Caco-2 (cell line): ENCODE data around the gene PRR3. TPM values are rescaled to one million over a fixed set of nuclear protein-coding genes. Genes with fewer than 3 reads are reported as not detected.

Source experiments
- BruUV-seq: library from RNA; stranded (reverse); fragments of 400-500 nt; replicated peaks from 2 replicates; lab custom pipeline; 2021; lab: Mats Ljungman, UMichigan
- CTCF ChIA-PET: fragments of 300-600 bp; sonication (Branson Sonifier 250); formaldehyde crosslinking; loops from one replicate; lab custom pipeline; 2022; ENCODE audit warnings: antibody characterized with exemption; lab: Charles Lee
- POLR2A ChIA-PET: fragments of 300-600 bp; sonication (Branson Sonifier 250); formaldehyde crosslinking; loops from one replicate; lab custom pipeline; 2022; ENCODE audit warnings: antibody characterized with exemption; lab: Charles Lee
- DNase-seq, 2 experiments: peaks; one replicate each; pipeline versions ENCODE4 v3.0.0 to v3.0.0-alpha.2; 2020 to 2022
- H3K27me3 ChIP-seq: replicated peaks from 2 replicates; pipeline ENCODE4 v1.6.0; 2011; ENCODE audit warnings: low read length; ENCODE audit not compliant: control insufficient read depth, insufficient read depth
- H3K36me3 ChIP-seq: 2 replicates; pipeline ENCODE4 v1.5.1; 2011; ENCODE audit warnings: low read length; ENCODE audit not compliant: control insufficient read depth, insufficient read depth
- H3K4me1 ChIP-seq: fragments of 250-450 bp; sonication (Bioruptor Pico); 2 replicates; pipeline ENCODE4 v1.5.1; 2020; ENCODE audit warnings: mild to moderate bottlenecking
- H3K4me3 ChIP-seq: 2 replicates; pipeline ENCODE4 v1.5.1; 2011; ENCODE audit warnings: low read depth, mild to moderate bottlenecking, control low read depth, low read length
- H3K9me3 ChIP-seq: fragments of 250-450 bp; sonication (Bioruptor Pico); 2 replicates; pipeline ENCODE4 v1.5.1; 2020; ENCODE audit warnings: mild to moderate bottlenecking, moderate library complexity
- H3K27ac Mint-ChIP-seq: one replicate; pipeline ENCODE4 v1.8.0; 2022; ENCODE audit warnings: mixed read lengths; ENCODE audit not compliant: unreplicated experiment
- H3K27me3 Mint-ChIP-seq: one replicate; pipeline ENCODE4 v1.8.0; 2022; ENCODE audit warnings: mixed read lengths; ENCODE audit not compliant: insufficient read depth, unreplicated experiment
- H3K36me3 Mint-ChIP-seq: one replicate; pipeline ENCODE4 v1.8.0; 2022; ENCODE audit warnings: mild to moderate bottlenecking, mixed read lengths; ENCODE audit not compliant: insufficient read depth, unreplicated experiment
- H3K4me1 Mint-ChIP-seq: one replicate; pipeline ENCODE4 v1.8.0; 2022; ENCODE audit warnings: low read depth, mixed read lengths; ENCODE audit not compliant: unreplicated experiment
- H3K4me3 Mint-ChIP-seq: one replicate; pipeline ENCODE4 v1.8.0; 2022; ENCODE audit warnings: mild to moderate bottlenecking, moderate library complexity, mixed read lengths; ENCODE audit not compliant: unreplicated experiment
- H3K9me3 Mint-ChIP-seq: one replicate; pipeline ENCODE4 v1.8.0; 2022; ENCODE audit warnings: mixed read lengths; ENCODE audit not compliant: unreplicated experiment
- CTCF ChIP-seq, 2 experiments: fragments of 200-600 bp in 1 of 2; IDR thresholded peaks; 1 replicate in 1 of 2; 2 replicates in 1 of 2; pipeline versions ENCODE4 v1.5.1 to v1.8.0; 2011 to 2022; ENCODE audit warnings: antibody characterized with exemption in 1 of 2, control low read depth in 1 of 2, inconsistent platforms in 1 of 2, low read depth in 1 of 2, low read length in 1 of 2, mild to moderate bottlenecking in 1 of 2, moderate library complexity in 1 of 2; ENCODE audit not compliant: insufficient read depth in 1 of 2, severe bottlenecking in 1 of 2, unreplicated experiment in 1 of 2
- intact Hi-C: fragments of 100-400 bp; cut with micrococcal nuclease; formaldehyde crosslinking; loops from one replicate; pipeline ENCODE4 v1.10.0; 2022; ENCODE audit not compliant: unreplicated experiment
- total RNA-seq: library from RNA; stranded (reverse); gene quantifications from 2 replicates; pipeline ENCODE4 v1.2.3, GENCODE V29; 2022

The PRR3 gene
- total RNA-seq, 1 experiment from 2014 or later, result 20.3 TPM

DNA sequence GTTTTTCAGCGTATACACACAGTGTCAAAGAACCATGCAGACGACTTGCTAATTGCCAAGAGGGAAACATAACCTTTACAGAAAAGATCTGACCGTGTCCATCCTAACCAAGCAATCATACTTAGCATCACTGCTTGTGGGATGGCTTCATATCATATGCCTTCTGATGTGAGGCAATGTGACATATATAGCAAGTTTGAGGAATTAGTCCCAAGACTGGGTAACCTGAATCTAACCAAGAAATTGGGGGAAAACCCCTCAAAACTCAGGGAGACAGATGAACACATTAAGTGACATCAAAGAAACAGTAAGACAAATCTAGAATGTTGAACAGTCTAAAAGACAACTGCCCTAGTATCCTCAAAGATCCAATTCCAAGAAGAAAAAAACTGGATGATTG lies 19.2 kb upstream of the PRR3 start:
- Histone ChIP-seq H3K4me1 (no peaks in the 10 kb centered on the region; the same call in 1 of the 2 replicates), H3K4me3 (no peak overlapping the region), H3K27me3 (no peaks in the 10 kb centered on the region), H3K9me3 (no peaks in the 10 kb centered on the region), H3K36me3 (no peaks in the 10 kb centered on the region)
- no peak for TF ChIP-seq CTCF (IDR thresholded peaks at IDR 0.05; ENCODE audit: insufficient read depth in 1 of 2, low read depth in 1 of 2, low read length in 1 of 2, severe bottlenecking in 1 of 2, unreplicated experiment in 1 of 2)
- Mint-ChIP-seq H3K36me3 (no peaks in the 10 kb centered on the region), H3K27ac (no peak overlapping the region), H3K27me3 (no peaks in the 10 kb centered on the region), H3K4me1 (peaks cover 21% of the 10 kb centered on the region), H3K4me3 (no peak overlapping the region), H3K9me3 (no peaks in the 10 kb centered on the region)
- BruUV-seq, result no TSS peak
- ChIA-PET CTCF (no interaction called here), POLR2A (no interaction called here)
- intact Hi-C loops, result no loop called here
- DNase-seq, result no peak

DNA sequence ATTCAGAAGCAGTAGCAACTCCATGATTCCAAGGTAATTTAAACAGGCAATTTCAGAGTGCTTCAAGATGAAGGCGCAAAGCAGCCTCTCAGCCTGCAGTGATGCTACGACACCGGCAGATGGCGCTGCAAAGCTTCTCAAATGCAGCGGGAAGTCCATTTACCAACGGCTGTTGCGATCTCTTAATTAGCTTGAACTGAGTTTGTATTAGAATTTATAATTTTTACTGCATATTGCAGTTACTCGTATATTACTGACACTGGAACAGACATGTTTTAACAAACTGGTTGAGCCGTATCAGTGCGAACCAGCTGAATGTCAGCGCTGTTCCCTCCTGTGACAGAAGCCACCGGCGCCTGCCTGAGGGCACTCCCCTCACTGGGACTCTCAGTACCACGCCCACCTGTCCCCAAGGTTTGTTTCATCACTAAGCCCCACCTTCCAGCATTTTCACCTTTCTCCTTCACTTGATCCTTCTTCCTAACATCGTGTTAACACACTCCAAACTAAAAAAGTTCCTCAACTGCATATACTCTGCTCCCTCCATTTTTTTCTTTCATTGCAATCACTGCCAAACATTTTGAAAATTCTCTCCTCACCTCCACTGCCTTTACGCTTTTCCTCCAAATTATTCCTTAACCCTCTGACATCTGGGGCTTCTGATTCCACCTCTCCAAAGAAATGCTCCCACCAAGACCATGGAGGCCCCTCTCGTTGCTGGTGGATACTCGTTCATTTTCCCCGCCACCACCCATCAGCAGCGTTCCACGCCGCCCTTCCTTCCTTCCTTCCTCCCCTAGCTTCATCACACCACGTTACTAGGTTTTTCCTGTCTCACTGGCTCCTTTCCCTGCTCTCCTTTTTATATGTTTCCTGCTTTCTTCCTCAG lies 15.3 kb upstream of the PRR3 start:
- peak; percentile 90 to 97 for TF ChIP-seq CTCF (IDR thresholded peaks at IDR 0.05; ENCODE audit: insufficient read depth in 1 of 2, low read depth in 1 of 2, low read length in 1 of 2, severe bottlenecking in 1 of 2, unreplicated experiment in 1 of 2)
- H3K4me1 Mint-ChIP-seq, result peaks cover 16% of the 10 kb centered on the region
- no peaks in the 10 kb centered on the region for H3K4me1 ChIP-seq
- peak overlapping the region; percentile 4 for H3K27ac Mint-ChIP-seq
- peak overlapping the region; percentile 32 for H3K4me3 ChIP-seq
- H3K27me3 Mint-ChIP-seq, result no peaks in the 10 kb centered on the region
- no TSS peak for BruUV-seq
- H3K9me3 ChIP-seq, result no peaks in the 10 kb centered on the region
- ChIA-PET CTCF (interaction anchor here (0.6 to 2.4 kb wide), 16 partner anchors 10 to 546 kb away, joined by 3 to 26 read pairs (median 5); partner anchors contain the start of genes ABCF1 and PRR3), POLR2A (no interaction called here)
- H3K36me3 Mint-ChIP-seq, result peaks cover 5% of the 10 kb centered on the region
- no peaks in the 10 kb centered on the region; the same call in 1 of the 2 replicates for H3K36me3 ChIP-seq
- peak overlapping the region; percentile 69 for H3K4me3 Mint-ChIP-seq
- intact Hi-C loops, result loop anchor here (1.0 kb wide), 1 partner anchor 56 kb away; no protein-coding TSS in a partner anchor
- no peaks in the 10 kb centered on the region for H3K9me3 Mint-ChIP-seq
- peak; percentile 75 for DNase-seq
- no peaks in the 10 kb centered on the region for H3K27me3 ChIP-seq

- Histone ChIP-seq H3K9me3 (no peaks in the 10 kb centered on the region), H3K27me3 (no peaks in the 10 kb centered on the region), H3K4me1 (no peaks in the 10 kb centered on the region), H3K4me3 (no peak overlapping the region), H3K36me3 (no peaks in the 10 kb centered on the region; the same call in 1 of the 2 replicates)
- CTCF ChIA-PET, result interaction anchor here (0.6 to 2.4 kb wide), 8 partner anchors 12 to 545 kb away, joined by 3 to 26 read pairs (median 6); partner anchors contain the start of gene PRR3
- POLR2A ChIA-PET, result no interaction called here
- Mint-ChIP-seq H3K27ac (no peak overlapping the region), H3K4me3 (peak overlapping the region; percentile 69), H3K27me3 (no peaks in the 10 kb centered on the region), H3K36me3 (peaks cover 5% of the 10 kb centered on the region), H3K4me1 (peaks cover 16% of the 10 kb centered on the region), H3K9me3 (no peaks in the 10 kb centered on the region)
- intact Hi-C loops, result no loop called here
- no peak for TF ChIP-seq CTCF (IDR thresholded peaks at IDR 0.05; ENCODE audit: insufficient read depth in 1 of 2, low read depth in 1 of 2, low read length in 1 of 2, severe bottlenecking in 1 of 2, unreplicated experiment in 1 of 2)
- no peak for DNase-seq
- no TSS peak for BruUV-seq
Measured at GRCh38 chr6:30542404-30542725, 14.7 kb upstream of the PRR3 start.
